Lower leg skin (tissue), 3 donors: ENCODE data around the gene ADGRL1.
"Not testable (repeated sequence)": the region's sequence is repeated elsewhere in the genome, so short reads cannot be mapped to it uniquely, and the experiment has no call there.

Experiments used
- POLR2A ChIP-seq, 2 donors: fragments of 450-650 bp; IDR thresholded peaks; one replicate each; pipeline ENCODE4 v1.6.1; 2016 to 2017; ENCODE audit warnings: antibody characterized with exemption in 2 of 2, mild to moderate bottlenecking in 1 of 2, moderate library complexity in 1 of 2
- TF ChIP-seq, protein P1 (sequence below), 3 donors: fragments of 450-650 bp; IDR thresholded peaks; one replicate each; pipeline ENCODE4 v1.5.1; 2016; ENCODE audit warnings: antibody characterized with exemption in 3 of 3, mild to moderate bottlenecking in 3 of 3, moderate library complexity in 2 of 3

DNA sequence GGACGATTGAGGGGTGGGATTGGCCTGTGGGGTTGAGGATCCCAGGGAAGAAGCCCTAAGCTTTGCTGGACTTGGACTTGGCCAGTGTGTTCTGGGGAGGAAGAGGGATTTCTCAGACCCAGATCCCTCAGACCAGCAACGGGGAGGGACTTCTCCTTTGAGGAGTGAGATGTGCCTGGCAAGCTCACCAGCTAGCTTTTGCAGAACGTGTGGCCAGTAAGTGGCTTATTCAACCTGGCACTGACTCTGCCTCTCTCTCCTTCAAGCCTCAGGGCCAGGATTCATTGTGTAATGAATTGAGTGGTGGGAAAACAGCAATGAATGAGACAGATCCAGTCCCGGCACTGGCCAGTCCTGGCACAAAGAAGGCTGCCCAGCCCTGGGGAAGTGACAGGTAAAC is 11.9 kb upstream of the ADGRL1 start:
- TF ChIP-seq POLR2A (IDR thresholded peaks at IDR 0.05): not testable (repeated sequence)
- TF ChIP-seq, protein P1, sequence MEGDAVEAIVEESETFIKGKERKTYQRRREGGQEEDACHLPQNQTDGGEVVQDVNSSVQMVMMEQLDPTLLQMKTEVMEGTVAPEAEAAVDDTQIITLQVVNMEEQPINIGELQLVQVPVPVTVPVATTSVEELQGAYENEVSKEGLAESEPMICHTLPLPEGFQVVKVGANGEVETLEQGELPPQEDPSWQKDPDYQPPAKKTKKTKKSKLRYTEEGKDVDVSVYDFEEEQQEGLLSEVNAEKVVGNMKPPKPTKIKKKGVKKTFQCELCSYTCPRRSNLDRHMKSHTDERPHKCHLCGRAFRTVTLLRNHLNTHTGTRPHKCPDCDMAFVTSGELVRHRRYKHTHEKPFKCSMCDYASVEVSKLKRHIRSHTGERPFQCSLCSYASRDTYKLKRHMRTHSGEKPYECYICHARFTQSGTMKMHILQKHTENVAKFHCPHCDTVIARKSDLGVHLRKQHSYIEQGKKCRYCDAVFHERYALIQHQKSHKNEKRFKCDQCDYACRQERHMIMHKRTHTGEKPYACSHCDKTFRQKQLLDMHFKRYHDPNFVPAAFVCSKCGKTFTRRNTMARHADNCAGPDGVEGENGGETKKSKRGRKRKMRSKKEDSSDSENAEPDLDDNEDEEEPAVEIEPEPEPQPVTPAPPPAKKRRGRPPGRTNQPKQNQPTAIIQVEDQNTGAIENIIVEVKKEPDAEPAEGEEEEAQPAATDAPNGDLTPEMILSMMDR (IDR thresholded peaks at IDR 0.05): not testable (repeated sequence)
